ENCODE data around the gene EEF1A2.

EEF1A2 gene

GRCh38 chr20:63491635-63492230 is 7.2 kb downstream of the EEF1A2 start:
- Histone ChIP-seq H3K9me3 (ENCODE audit: insufficient read depth, low read length, severe bottlenecking) (no peaks in the 10 kb centered on the region), H3K36me3 (ENCODE audit: insufficient read depth, low read length) (no peaks in the 10 kb centered on the region), H3K4me1 (ENCODE audit: insufficient read depth, low read length) (peaks cover 9% of the 10 kb centered on the region), H3K4me2 (ENCODE audit: insufficient read depth, low read length) (no peak overlapping the region), H3K79me2 (ENCODE audit: insufficient read depth, low read length) (no peaks in the 10 kb centered on the region), H3K9ac (ENCODE audit: low read depth, low read length) (no peak overlapping the region), H3K4me3 (ENCODE audit: low read depth in 1 of 2, low read length in 2 of 2) (no peak overlapping the region), H4K20me1 (ENCODE audit: insufficient read depth, low read length) (peaks cover 8% of the 10 kb centered on the region; the same call in 1 of the 2 replicates), H3K27ac (ENCODE audit: low read length) (no peak overlapping the region), H2AFZ (ENCODE audit: low read depth, low read length) (no peak overlapping the region), H3K27me3 (ENCODE audit: insufficient read depth, low read length, poor library complexity) (no peaks in the 10 kb centered on the region)
- ATAC-seq (ENCODE audit: insufficient read depth, low read depth), result no peak
- TF ChIP-seq CTCF (IDR thresholded peaks at IDR 0.05; ENCODE audit: borderline replicate concordance, extremely low read depth, low read length, poor library complexity, severe bottlenecking) (no peak), EZH2 (IDR thresholded peaks at IDR 0.05; ENCODE audit: borderline replicate concordance, low read depth, low read length, severe bottlenecking) (no peak)
- no peak for DNase-seq

GRCh38 chr20:63491078-63491477 is 7.8 kb downstream of the EEF1A2 start:
- H3K27ac ChIP-seq (ENCODE audit: low read length), result no peak overlapping the region
- peaks cover 5% of the 10 kb centered on the region; the same call in 1 of the 2 replicates for H4K20me1 ChIP-seq (ENCODE audit: insufficient read depth, low read length)
- H3K9me3 ChIP-seq (ENCODE audit: insufficient read depth, low read length, severe bottlenecking), result no peaks in the 10 kb centered on the region
- no peak overlapping the region for H2AFZ ChIP-seq (ENCODE audit: low read depth, low read length)
- no peak for DNase-seq
- no peak for ATAC-seq (ENCODE audit: insufficient read depth, low read depth)
- H3K4me2 ChIP-seq (ENCODE audit: insufficient read depth, low read length), result no peak overlapping the region
- TF ChIP-seq CTCF (IDR thresholded peaks at IDR 0.05; ENCODE audit: borderline replicate concordance, extremely low read depth, low read length, poor library complexity, severe bottlenecking), result no peak
- no peak for TF ChIP-seq EZH2 (IDR thresholded peaks at IDR 0.05; ENCODE audit: borderline replicate concordance, low read depth, low read length, severe bottlenecking)
- H3K79me2 ChIP-seq (ENCODE audit: insufficient read depth, low read length), result no peaks in the 10 kb centered on the region
- H3K4me1 ChIP-seq (ENCODE audit: insufficient read depth, low read length), result peaks cover 2% of the 10 kb centered on the region
- no peaks in the 10 kb centered on the region for H3K36me3 ChIP-seq (ENCODE audit: insufficient read depth, low read length)
- no peak overlapping the region for H3K4me3 ChIP-seq (ENCODE audit: low read depth in 1 of 2, low read length in 2 of 2)
- H3K27me3 ChIP-seq (ENCODE audit: insufficient read depth, low read length, poor library complexity), result no peaks in the 10 kb centered on the region
- no peak overlapping the region for H3K9ac ChIP-seq (ENCODE audit: low read depth, low read length)

- H2AFZ ChIP-seq (ENCODE audit: low read depth, low read length), result no peak overlapping the region
- H4K20me1 ChIP-seq (ENCODE audit: insufficient read depth, low read length), result no peaks in the 10 kb centered on the region; the same call in 1 of the 2 replicates
- no peaks in the 10 kb centered on the region for H3K27me3 ChIP-seq (ENCODE audit: insufficient read depth, low read length, poor library complexity)
- no peaks in the 10 kb centered on the region for H3K9me3 ChIP-seq (ENCODE audit: insufficient read depth, low read length, severe bottlenecking)
- no peaks in the 10 kb centered on the region for H3K79me2 ChIP-seq (ENCODE audit: insufficient read depth, low read length)
- no peak overlapping the region for H3K27ac ChIP-seq (ENCODE audit: low read length)
- DNase-seq (no peak), ATAC-seq (ENCODE audit: insufficient read depth, low read depth) (no peak)
- no peak for TF ChIP-seq EZH2 (IDR thresholded peaks at IDR 0.05; ENCODE audit: borderline replicate concordance, low read depth, low read length, severe bottlenecking)
- no peak for TF ChIP-seq CTCF (IDR thresholded peaks at IDR 0.05; ENCODE audit: borderline replicate concordance, extremely low read depth, low read length, poor library complexity, severe bottlenecking)
- H3K4me2 ChIP-seq (ENCODE audit: insufficient read depth, low read length), result no peak overlapping the region
- no peak overlapping the region for H3K4me3 ChIP-seq (ENCODE audit: low read depth in 1 of 2, low read length in 2 of 2)
- no peak overlapping the region for H3K9ac ChIP-seq (ENCODE audit: low read depth, low read length)
- no peaks in the 10 kb centered on the region for H3K4me1 ChIP-seq (ENCODE audit: insufficient read depth, low read length)
- no peaks in the 10 kb centered on the region for H3K36me3 ChIP-seq (ENCODE audit: insufficient read depth, low read length)
Measured at GRCh38 chr20:63490416-63490815, 8.5 kb downstream of the EEF1A2 start.

All from DND-41 (cell line).